Brain microvascular endothelial cell (primary cell): ENCODE results near the gene LRMDA.

ENCODE experiments used
- DNase-seq: peaks from one replicate; pipeline ENCODE4 v3.0.0-alpha.2; 2020
- H3K27ac ChIP-seq: fragments of 250-450 bp; sonication (Bioruptor Pico); 2 replicates; pipeline ENCODE4 v1.5.1; 2020; ENCODE audit warnings: mild to moderate bottlenecking, moderate library complexity
- H3K27me3 ChIP-seq: fragments of 250-450 bp; sonication (Bioruptor Pico); replicated peaks from 2 replicates; pipeline ENCODE4 v1.5.1; 2020; ENCODE audit warnings: mild to moderate bottlenecking
- H3K36me3 ChIP-seq: fragments of 250-450 bp; sonication (Bioruptor Pico); replicated peaks from 2 replicates; pipeline ENCODE4 v1.5.1; 2020; ENCODE audit warnings: mild to moderate bottlenecking
- H3K4me3 ChIP-seq: 2 replicates; pipeline ENCODE4 v1.5.1; 2011; ENCODE audit warnings: low read depth, mild to moderate bottlenecking, control low read depth, low read length, moderate library complexity
- in situ Hi-C: cut with HindIII; loops from 2 replicates; pipeline ENCODE4 v1.10.0; 2017; ENCODE audit warnings: low sequenced_read_pairs, low pct_ligation_motif_present
- TF ChIP-seq, protein P1 (sequence below): IDR thresholded peaks from 2 replicates; pipeline ENCODE4 v1.5.1; 2011; ENCODE audit warnings: low read depth, mild to moderate bottlenecking, moderate library complexity, low read length, control low read depth, inconsistent platforms; ENCODE audit errors: missing control alignments

LRMDA gene

DNA sequence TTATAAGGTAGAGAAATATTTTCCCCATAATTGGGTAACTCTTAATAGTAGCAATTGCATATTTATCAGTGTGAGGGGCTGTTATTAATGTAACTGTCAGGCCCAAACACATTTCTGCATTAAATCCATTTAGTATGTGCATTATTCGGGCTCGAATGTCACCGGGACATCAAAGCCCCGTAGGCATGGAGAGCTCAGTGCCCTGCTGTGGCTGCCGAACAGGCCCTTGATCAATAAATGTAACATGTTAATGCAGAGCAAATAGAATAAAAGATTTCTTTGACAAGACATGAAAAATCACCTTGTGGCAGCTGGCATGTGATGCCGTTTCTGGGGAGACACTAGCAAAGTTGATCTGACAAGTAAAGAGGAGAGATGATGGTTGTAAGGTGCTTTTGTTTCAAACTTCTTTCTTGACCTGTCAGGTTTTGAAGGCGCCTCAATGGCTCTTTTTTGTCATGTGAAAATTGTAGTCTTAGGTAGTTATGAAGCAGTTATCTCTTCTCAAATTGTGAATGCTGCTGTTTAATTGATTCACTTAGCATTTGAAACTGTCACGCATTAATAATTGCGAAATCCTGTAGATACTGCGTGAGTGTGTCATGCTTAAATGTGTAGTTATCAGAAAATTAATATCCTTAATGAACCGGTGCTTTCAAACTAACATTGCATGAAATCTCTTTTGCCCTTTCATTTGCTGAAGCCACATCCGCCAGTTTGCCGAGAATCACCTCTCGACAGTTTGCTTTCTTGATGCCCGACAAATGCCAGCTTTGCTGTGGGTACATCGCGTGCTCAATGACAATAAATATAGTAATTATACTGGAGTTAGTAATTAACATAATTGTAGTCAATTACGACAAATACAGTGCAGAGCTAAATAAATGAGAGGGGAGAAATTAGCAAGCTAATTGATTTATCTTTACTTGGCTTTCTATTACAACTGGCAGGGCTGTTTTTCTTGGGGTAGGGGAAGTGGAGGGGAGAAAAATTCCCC is 19.5 kb downstream of the LRMDA start:
- H3K27ac ChIP-seq: no peak overlapping the region
- H3K4me3 ChIP-seq: no peak overlapping the region
- in situ Hi-C loops: no loop called here
- no peaks in the 10 kb centered on the region for H3K36me3 ChIP-seq
- peaks cover 5% of the 10 kb centered on the region for H3K27me3 ChIP-seq
- no peak for DNase-seq
- TF ChIP-seq, protein P1, sequence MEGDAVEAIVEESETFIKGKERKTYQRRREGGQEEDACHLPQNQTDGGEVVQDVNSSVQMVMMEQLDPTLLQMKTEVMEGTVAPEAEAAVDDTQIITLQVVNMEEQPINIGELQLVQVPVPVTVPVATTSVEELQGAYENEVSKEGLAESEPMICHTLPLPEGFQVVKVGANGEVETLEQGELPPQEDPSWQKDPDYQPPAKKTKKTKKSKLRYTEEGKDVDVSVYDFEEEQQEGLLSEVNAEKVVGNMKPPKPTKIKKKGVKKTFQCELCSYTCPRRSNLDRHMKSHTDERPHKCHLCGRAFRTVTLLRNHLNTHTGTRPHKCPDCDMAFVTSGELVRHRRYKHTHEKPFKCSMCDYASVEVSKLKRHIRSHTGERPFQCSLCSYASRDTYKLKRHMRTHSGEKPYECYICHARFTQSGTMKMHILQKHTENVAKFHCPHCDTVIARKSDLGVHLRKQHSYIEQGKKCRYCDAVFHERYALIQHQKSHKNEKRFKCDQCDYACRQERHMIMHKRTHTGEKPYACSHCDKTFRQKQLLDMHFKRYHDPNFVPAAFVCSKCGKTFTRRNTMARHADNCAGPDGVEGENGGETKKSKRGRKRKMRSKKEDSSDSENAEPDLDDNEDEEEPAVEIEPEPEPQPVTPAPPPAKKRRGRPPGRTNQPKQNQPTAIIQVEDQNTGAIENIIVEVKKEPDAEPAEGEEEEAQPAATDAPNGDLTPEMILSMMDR: no peak

DNA sequence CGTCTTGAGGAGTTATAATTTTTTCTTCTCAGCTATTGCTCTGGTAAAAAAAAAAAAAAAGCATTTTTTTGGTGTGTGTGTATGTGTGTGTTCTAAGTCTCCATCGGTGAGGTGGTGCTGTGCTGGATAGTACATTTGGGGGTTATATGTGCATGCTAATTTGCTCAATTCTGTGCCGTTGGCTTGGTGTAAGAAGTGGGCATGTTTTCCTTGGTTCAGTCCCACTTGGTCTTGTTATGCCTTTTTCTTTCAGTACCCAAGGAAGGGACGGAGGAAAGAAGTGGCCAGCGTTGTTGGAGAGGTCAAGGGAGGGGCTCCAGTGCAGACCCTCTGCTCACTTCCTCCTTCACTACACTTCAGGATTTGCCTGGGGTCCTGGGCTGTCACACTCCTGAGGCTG is 20.4 kb downstream of the LRMDA start:
- TF ChIP-seq, protein P1: no peak
- H3K4me3 ChIP-seq: peak overlapping the region; percentile 32
- H3K27me3 ChIP-seq: peaks cover 5% of the 10 kb centered on the region
- H3K27ac ChIP-seq: no peak overlapping the region
- no peak for DNase-seq
- no peaks in the 10 kb centered on the region for H3K36me3 ChIP-seq
- in situ Hi-C loops: no loop called here

DNA sequence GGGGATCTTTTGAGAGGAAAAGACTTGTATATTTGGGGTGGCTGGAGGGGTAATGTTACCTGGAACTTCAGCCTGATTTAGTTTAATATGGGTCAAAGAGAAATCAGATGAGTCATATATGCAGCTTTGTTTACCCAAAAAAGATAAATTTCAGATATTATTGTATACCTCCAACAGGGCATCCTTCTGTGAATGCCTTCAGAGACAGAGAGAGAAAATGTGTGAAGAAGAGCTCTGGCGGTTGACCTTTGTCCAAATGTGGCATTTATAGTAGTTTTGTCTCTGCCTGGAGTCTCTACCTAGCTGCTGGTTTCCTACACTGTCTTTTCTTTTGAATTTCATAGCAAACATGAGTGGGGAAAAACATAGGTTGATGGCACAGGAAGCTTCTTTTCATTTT is 21.6 kb downstream of the LRMDA start:
- Histone ChIP-seq H3K36me3 (no peaks in the 10 kb centered on the region), H3K27ac (no peak overlapping the region), H3K27me3 (peaks cover 5% of the 10 kb centered on the region), H3K4me3 (no peak overlapping the region)
- in situ Hi-C loops: no loop called here
- no peak for DNase-seq
- TF ChIP-seq, protein P1: no peak

DNA sequence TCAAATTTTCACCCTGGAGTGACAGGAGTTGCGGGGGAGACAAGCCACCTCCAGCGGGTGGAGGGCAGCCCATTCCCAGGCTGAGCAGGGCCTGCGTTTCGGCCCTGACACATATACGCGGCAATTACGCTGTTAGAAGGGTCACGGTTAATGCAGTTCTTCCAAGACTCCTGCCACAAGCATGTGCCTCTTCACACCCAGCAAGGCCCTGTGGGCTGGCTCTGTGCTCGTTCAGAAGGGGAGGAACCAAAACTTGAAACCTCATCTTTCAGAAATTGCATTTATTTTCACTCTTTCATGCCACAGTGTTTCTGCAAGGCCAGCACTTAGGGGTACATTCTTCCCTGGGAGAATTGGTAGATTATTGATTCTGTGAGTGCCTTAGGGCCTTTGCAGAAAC is 24.7 kb downstream of the LRMDA start:
- no peaks in the 10 kb centered on the region for H3K36me3 ChIP-seq
- no peak overlapping the region for H3K4me3 ChIP-seq
- TF ChIP-seq, protein P1: no peak
- H3K27ac ChIP-seq: no peak overlapping the region
- peaks cover 5% of the 10 kb centered on the region for H3K27me3 ChIP-seq
- in situ Hi-C loops: no loop called here
- DNase-seq: no peak

DNA sequence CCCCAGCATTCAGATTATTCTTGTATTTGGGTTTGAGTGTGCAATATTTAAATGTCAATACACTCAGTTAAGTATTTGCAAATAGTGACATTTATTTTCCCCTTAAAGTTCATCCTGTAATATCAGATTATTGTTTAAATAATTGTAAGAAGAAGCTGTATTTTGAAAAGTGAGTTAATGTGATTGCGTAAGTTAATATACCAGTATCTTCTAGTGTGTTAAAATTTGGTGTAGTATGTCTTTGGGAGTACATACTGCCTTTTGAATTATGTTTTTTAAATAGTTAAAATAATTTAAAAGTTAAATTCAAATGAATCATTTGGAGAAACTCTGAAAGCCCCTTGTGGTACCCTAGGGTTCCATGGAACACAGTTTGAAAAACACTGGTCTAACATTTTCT is 28.6 kb downstream of the LRMDA start:
- in situ Hi-C loops: no loop called here
- H3K36me3 ChIP-seq: no peaks in the 10 kb centered on the region
- TF ChIP-seq, protein P1: no peak
- no peak overlapping the region for H3K27ac ChIP-seq
- H3K27me3 ChIP-seq: no peaks in the 10 kb centered on the region
- no peak for DNase-seq
- no peak overlapping the region for H3K4me3 ChIP-seq
